PFSK-1 (cell line): Measurements from ENCODE around the gene DUSP6.

ENCODE experiments used
- FOXP2 ChIP-seq: optimal IDR thresholded peaks from 2 replicates; pipeline ENCODE3; 2011; ENCODE audit warnings: borderline replicate concordance, control low read depth, inconsistent platforms; ENCODE audit not compliant: insufficient read depth; ENCODE audit errors: extremely low read length, extremely low read depth
- POLR2AphosphoS5 ChIP-seq: IDR thresholded peaks from 2 replicates; pipeline ENCODE4 v1.6.1; 2012; ENCODE audit warnings: low read depth, mild to moderate bottlenecking, control low read depth, low read length, moderate library complexity
- REST ChIP-seq, 2 experiments: IDR thresholded peaks; 2 replicates each; pipeline versions ENCODE4 v1.6.1 to v1.8.0; 2011 to 2012; ENCODE audit warnings: low read depth in 2 of 2, low read length in 2 of 2, control low read depth in 1 of 2, inconsistent platforms in 1 of 2, mild to moderate bottlenecking in 1 of 2, moderate library complexity in 1 of 2; ENCODE audit not compliant: insufficient read depth in 1 of 2
- SIN3A ChIP-seq: IDR thresholded peaks from 2 replicates; pipeline ENCODE4 v1.6.1; 2012; ENCODE audit warnings: mild to moderate bottlenecking, low read length, moderate library complexity, borderline replicate concordance; ENCODE audit not compliant: insufficient read depth
- TAF1 ChIP-seq: IDR thresholded peaks from 2 replicates; pipeline ENCODE4 v1.6.1; 2012; ENCODE audit warnings: low read length, control low read depth, borderline replicate concordance; ENCODE audit not compliant: insufficient read depth

DNA sequence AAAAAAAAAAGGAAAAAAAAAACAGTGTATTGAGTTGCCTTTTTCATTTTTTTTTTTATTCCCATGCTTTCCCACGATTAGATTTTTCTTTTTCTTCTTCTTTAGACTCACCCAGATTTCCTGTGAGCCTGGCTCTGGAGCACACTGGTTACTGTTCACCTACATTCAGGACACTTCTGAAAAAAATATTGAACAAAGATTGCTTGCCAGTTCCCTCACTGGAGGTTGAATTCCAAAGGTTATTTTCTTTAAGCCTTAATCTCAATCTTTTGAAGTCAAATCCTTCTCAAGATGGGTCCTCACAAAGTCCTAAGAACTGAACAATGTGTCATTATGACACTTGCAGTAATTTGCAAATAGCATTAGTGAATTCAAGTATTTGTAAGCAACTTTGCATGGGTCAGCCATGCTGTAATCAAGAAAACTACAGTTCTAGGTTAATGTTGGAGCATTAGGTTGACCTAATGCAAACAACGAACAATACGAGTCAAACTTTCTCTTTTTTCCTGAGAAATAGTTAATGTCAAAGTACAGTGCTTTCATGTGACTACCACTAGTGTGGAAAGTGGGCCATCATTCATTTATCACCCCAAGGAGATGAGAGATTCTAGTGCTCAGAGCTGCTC, 49.2 kb upstream of the DUSP6 start:
- no peak for TF ChIP-seq POLR2AphosphoS5
- TF ChIP-seq SIN3A = no peak
- TF ChIP-seq REST (IDR thresholded peaks at IDR 0.05; ENCODE audit: insufficient read depth in 1 of 2, low read depth in 2 of 2, low read length in 2 of 2) = no peak
- TF ChIP-seq TAF1 = no peak
- TF ChIP-seq FOXP2 = no peak
